GM23338 (cell line): ENCODE data around the gene BRI3BP. TPM values are rescaled to one million over a fixed set of nuclear protein-coding genes. Genes with fewer than 3 reads are reported as not detected.
A peak's percentile ranks its signal among the peaks of the same experiment; 100 is the strongest.

Experiments
- ATAC-seq: fragments of 200-7000 bp; cut with Tn5 transposase; 3 replicates; pipeline ENCODE4 v1.9.1; 2020
- DNase-seq: peaks from one replicate; pipeline ENCODE4 v3.0.0-alpha.2; 2015; ENCODE audit warnings: low spot score
- H2AFZ ChIP-seq: fragments of 200-600 bp; sonication (generic); 2 replicates; pipeline ENCODE4 v1.8.0; 2016; ENCODE audit warnings: antibody characterized with exemption, mild to moderate bottlenecking, moderate library complexity
- H3F3A ChIP-seq: fragments of 200-600 bp; sonication (generic); replicated peaks from 2 replicates; pipeline ENCODE4 v1.8.0; 2017; ENCODE audit warnings: antibody characterized with exemption, mixed run types, low read depth
- H3K27ac ChIP-seq: fragments of 200-600 bp; sonication (generic); 2 replicates; pipeline ENCODE4 v1.6.1; 2016; ENCODE audit warnings: low read depth
- H3K27me3 ChIP-seq: fragments of 200-600 bp; sonication (generic); 2 replicates; pipeline ENCODE4 v1.8.0; 2016; ENCODE audit warnings: mild to moderate bottlenecking, mixed run types, moderate library complexity; ENCODE audit not compliant: insufficient read depth
- H3K36me3 ChIP-seq: fragments of 200-600 bp; sonication (generic); 2 replicates; pipeline ENCODE4 v1.8.0; 2016; ENCODE audit warnings: mild to moderate bottlenecking; ENCODE audit not compliant: insufficient read depth
- H3K4me1 ChIP-seq: fragments of 200-600 bp; sonication (generic); 2 replicates; pipeline ENCODE4 v1.8.0; 2016; ENCODE audit warnings: mild to moderate bottlenecking, moderate library complexity; ENCODE audit not compliant: insufficient read depth
- H3K4me2 ChIP-seq: fragments of 200-600 bp; sonication (generic); 2 replicates; pipeline ENCODE4 v1.7.1; 2017; ENCODE audit warnings: mixed run types
- H3K4me3 ChIP-seq: fragments of 200-600 bp; sonication (generic); 2 replicates; pipeline ENCODE4 v1.6.1; 2016; ENCODE audit warnings: mixed run types
- H3K79me2 ChIP-seq: fragments of 200-600 bp; sonication (generic); replicated peaks from 2 replicates; pipeline ENCODE4 v1.8.0; 2017; ENCODE audit warnings: mild to moderate bottlenecking; ENCODE audit not compliant: insufficient read depth
- H3K9me2 ChIP-seq: fragments of 200-600 bp; sonication (generic); 2 replicates; pipeline ENCODE4 v1.8.0; 2017; ENCODE audit not compliant: insufficient read depth
- H4K20me1 ChIP-seq: fragments of 200-600 bp; sonication (generic); replicated peaks from 2 replicates; pipeline ENCODE4 v1.8.0; 2017; ENCODE audit warnings: mild to moderate bottlenecking; ENCODE audit not compliant: insufficient read depth
- H3K27ac Mint-ChIP-seq: 2 replicates; pipeline ENCODE4 v1.8.0; 2020; ENCODE audit warnings: inconsistent platforms, mild to moderate bottlenecking, moderate library complexity, mixed read lengths
- H3K27me3 Mint-ChIP-seq: 3 replicates; pipeline ENCODE4 v1.8.0; 2022; ENCODE audit warnings: low read depth, mild to moderate bottlenecking, moderate library complexity, mixed read lengths, inconsistent platforms; ENCODE audit not compliant: insufficient read depth, poor library complexity
- H3K36me3 Mint-ChIP-seq: 3 replicates; pipeline ENCODE4 v1.8.0; 2021; ENCODE audit warnings: low read depth, mild to moderate bottlenecking, inconsistent platforms, moderate library complexity, mixed read lengths
- H3K4me1 Mint-ChIP-seq: 3 replicates; pipeline ENCODE4 v1.8.0; 2020; ENCODE audit warnings: mild to moderate bottlenecking, inconsistent platforms, mixed read lengths
- H3K4me3 Mint-ChIP-seq: 3 replicates; pipeline ENCODE4 v1.8.0; 2021; ENCODE audit warnings: moderate library complexity, mild to moderate bottlenecking, inconsistent platforms, mixed read lengths
- H3K9me3 Mint-ChIP-seq: 3 replicates; pipeline ENCODE4 v1.8.0; 2020; ENCODE audit warnings: moderate library complexity, mild to moderate bottlenecking, inconsistent platforms, mixed read lengths
- CREB1 ChIP-seq: fragments of 250-450 bp; sonication (Bioruptor Pico); IDR thresholded peaks from 2 replicates; pipeline ENCODE4 v1.5.0; 2020; ENCODE audit warnings: low read depth, mild to moderate bottlenecking, moderate library complexity
- EZH2 ChIP-seq: fragments of 200-600 bp; sonication (generic); IDR thresholded peaks from one replicate; pipeline ENCODE4 v1.8.0; 2017; ENCODE audit warnings: antibody characterized with exemption, mild to moderate bottlenecking, low read depth; ENCODE audit not compliant: unreplicated experiment
- EZH2phosphoT487 ChIP-seq: fragments of 200-600 bp; sonication (generic); IDR thresholded peaks from one replicate; pipeline ENCODE4 v1.8.1; 2018; ENCODE audit warnings: antibody characterized with exemption; ENCODE audit not compliant: unreplicated experiment
- NANOG ChIP-seq: IDR thresholded peaks from 2 replicates; pipeline ENCODE4 v1.6.1; 2016; ENCODE audit warnings: antibody characterized with exemption, borderline replicate concordance
- STAT1 ChIP-seq: IDR thresholded peaks from one replicate; pipeline ENCODE4 v1.6.1; 2016; ENCODE audit warnings: antibody characterized with exemption; ENCODE audit not compliant: unreplicated experiment
- ZNF114 ChIP-seq: fragments of 250-450 bp; sonication (Bioruptor Pico); IDR thresholded peaks from 2 replicates; pipeline ENCODE4 v1.5.0; 2020; ENCODE audit warnings: mild to moderate bottlenecking, moderate library complexity
- ZNF331 ChIP-seq: fragments of 250-450 bp; sonication (Bioruptor Pico); IDR thresholded peaks from 2 replicates; pipeline ENCODE4 v1.5.0; 2020; ENCODE audit warnings: low read depth, mild to moderate bottlenecking, moderate library complexity
- polyA plus RNA-seq: library from polyadenylated mRNA; unstranded; fragments of >200 nt; fragmentation: Nextera tagmentation; extraction: Ambion mirVana; gene quantifications from 2 replicates; pipeline ENCODE4 v1.2.1, GENCODE V29; 2016
- total RNA-seq: library from RNA; depleted of rRNA; stranded (reverse); fragments of >200 nt; shearing (Covaris generic); gene quantifications from 2 replicates; pipeline ENCODE4 v1.2.3, GENCODE V29; 2014
- TF ChIP-seq, protein P1 (sequence below): fragments of 250-450 bp; sonication (Bioruptor Pico); IDR thresholded peaks from 2 replicates; pipeline ENCODE4 v1.5.0; 2020; ENCODE audit warnings: mild to moderate bottlenecking, moderate library complexity
- TF ChIP-seq, protein P2 (sequence below): IDR thresholded peaks from one replicate; pipeline ENCODE4 v1.6.1; 2018; ENCODE audit warnings: antibody characterized with exemption; ENCODE audit not compliant: unreplicated experiment
- TF ChIP-seq, protein P3 (sequence below): IDR thresholded peaks from 2 replicates; pipeline ENCODE4 v1.6.1; 2016; ENCODE audit warnings: antibody characterized with exemption
- TF ChIP-seq, protein P4 (sequence below), 2 experiments: fragments of 200-600 bp in 1 of 2; sonication (generic) in 1 of 2; conservative IDR thresholded peaks; 2 replicates each; pipeline versions ENCODE4 v1.5.1 to v1.6.1; 2016 to 2017; ENCODE audit warnings: antibody characterized with exemption in 2 of 2, low read depth in 2 of 2, mild to moderate bottlenecking in 2 of 2, moderate library complexity in 1 of 2

The BRI3BP gene
- total and polyA plus RNA-seq, 2 experiments from 2014 or later: 5.8 to 10.7 TPM

DNA sequence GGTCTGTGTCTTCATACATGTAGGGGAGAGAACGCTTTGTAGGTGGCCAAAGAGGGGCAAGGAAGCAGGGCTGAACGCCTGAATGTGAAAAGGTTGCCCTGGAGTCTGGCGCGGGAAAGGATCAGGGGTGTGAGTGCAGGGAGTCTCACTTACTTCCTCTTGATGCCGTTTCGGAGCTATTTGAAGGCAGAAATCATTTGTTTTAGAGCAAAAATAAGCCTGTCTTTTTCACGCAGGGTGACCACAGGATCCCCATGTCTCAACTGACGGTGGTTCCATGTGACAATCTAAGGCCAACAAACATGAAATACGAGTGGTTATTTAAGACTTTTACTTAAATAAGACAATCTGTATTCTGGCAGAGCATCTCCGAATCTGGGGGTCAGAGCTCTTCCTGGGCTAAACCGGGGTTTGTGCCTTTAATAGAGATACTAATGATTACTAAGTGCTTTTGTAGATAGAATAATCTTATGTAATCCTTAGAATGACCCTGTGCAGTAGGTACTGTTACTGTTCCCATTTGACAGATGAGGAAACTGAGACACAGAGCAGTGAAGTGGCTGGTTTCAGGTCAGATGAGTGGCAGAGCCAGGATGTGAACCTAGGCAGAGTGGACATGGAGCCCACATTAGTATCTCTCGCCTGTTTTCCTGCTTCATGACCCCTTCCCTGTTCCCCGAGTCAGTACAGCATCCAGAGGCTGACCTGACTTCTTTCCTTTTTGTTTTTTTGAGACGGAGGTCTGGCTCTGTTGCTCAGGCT, 1.9 kb downstream of the BRI3BP start:
- Histone ChIP-seq H3K27ac (no peak overlapping the region), H3K4me1 (peaks cover 18% of the 10 kb centered on the region), H3K4me2 (peak overlapping the region; percentile 88), H3K9me2 (no peaks in the 10 kb centered on the region), H3K27me3 (no peaks in the 10 kb centered on the region; the same call in 1 of the 2 replicates), H4K20me1 (peaks cover 13% of the 10 kb centered on the region), H2AFZ (no peak overlapping the region), H3K4me3 (peak overlapping the region; percentile 71), H3K36me3 (no peaks in the 10 kb centered on the region), H3K79me2 (peaks cover 58% of the 10 kb centered on the region), H3F3A (peaks cover 5% of the 10 kb centered on the region)
- Mint-ChIP-seq H3K9me3 (no peaks in the 10 kb centered on the region), H3K4me3 (peak overlapping the region; percentile 92), H3K36me3 (no peaks in the 10 kb centered on the region; the same call in 1 of the 3 replicates), H3K27me3 (peaks cover 22% of the 10 kb centered on the region), H3K4me1 (peaks cover 16% of the 10 kb centered on the region; the same call in 2 of the 3 replicates), H3K27ac (no peak overlapping the region)
- DNase-seq (peak; percentile 40), ATAC-seq (peak; percentile 5; the same call in 1 of the 3 replicates)
- TF ChIP-seq EZH2 (no peak), ZNF331 (CRISPR knock-in tag) (no peak), ZNF114 (CRISPR knock-in tag) (no peak), EZH2phosphoT487 (no peak), STAT1 (no peak), CREB1 (no peak), NANOG (no peak)
- TF ChIP-seq, protein P1, sequence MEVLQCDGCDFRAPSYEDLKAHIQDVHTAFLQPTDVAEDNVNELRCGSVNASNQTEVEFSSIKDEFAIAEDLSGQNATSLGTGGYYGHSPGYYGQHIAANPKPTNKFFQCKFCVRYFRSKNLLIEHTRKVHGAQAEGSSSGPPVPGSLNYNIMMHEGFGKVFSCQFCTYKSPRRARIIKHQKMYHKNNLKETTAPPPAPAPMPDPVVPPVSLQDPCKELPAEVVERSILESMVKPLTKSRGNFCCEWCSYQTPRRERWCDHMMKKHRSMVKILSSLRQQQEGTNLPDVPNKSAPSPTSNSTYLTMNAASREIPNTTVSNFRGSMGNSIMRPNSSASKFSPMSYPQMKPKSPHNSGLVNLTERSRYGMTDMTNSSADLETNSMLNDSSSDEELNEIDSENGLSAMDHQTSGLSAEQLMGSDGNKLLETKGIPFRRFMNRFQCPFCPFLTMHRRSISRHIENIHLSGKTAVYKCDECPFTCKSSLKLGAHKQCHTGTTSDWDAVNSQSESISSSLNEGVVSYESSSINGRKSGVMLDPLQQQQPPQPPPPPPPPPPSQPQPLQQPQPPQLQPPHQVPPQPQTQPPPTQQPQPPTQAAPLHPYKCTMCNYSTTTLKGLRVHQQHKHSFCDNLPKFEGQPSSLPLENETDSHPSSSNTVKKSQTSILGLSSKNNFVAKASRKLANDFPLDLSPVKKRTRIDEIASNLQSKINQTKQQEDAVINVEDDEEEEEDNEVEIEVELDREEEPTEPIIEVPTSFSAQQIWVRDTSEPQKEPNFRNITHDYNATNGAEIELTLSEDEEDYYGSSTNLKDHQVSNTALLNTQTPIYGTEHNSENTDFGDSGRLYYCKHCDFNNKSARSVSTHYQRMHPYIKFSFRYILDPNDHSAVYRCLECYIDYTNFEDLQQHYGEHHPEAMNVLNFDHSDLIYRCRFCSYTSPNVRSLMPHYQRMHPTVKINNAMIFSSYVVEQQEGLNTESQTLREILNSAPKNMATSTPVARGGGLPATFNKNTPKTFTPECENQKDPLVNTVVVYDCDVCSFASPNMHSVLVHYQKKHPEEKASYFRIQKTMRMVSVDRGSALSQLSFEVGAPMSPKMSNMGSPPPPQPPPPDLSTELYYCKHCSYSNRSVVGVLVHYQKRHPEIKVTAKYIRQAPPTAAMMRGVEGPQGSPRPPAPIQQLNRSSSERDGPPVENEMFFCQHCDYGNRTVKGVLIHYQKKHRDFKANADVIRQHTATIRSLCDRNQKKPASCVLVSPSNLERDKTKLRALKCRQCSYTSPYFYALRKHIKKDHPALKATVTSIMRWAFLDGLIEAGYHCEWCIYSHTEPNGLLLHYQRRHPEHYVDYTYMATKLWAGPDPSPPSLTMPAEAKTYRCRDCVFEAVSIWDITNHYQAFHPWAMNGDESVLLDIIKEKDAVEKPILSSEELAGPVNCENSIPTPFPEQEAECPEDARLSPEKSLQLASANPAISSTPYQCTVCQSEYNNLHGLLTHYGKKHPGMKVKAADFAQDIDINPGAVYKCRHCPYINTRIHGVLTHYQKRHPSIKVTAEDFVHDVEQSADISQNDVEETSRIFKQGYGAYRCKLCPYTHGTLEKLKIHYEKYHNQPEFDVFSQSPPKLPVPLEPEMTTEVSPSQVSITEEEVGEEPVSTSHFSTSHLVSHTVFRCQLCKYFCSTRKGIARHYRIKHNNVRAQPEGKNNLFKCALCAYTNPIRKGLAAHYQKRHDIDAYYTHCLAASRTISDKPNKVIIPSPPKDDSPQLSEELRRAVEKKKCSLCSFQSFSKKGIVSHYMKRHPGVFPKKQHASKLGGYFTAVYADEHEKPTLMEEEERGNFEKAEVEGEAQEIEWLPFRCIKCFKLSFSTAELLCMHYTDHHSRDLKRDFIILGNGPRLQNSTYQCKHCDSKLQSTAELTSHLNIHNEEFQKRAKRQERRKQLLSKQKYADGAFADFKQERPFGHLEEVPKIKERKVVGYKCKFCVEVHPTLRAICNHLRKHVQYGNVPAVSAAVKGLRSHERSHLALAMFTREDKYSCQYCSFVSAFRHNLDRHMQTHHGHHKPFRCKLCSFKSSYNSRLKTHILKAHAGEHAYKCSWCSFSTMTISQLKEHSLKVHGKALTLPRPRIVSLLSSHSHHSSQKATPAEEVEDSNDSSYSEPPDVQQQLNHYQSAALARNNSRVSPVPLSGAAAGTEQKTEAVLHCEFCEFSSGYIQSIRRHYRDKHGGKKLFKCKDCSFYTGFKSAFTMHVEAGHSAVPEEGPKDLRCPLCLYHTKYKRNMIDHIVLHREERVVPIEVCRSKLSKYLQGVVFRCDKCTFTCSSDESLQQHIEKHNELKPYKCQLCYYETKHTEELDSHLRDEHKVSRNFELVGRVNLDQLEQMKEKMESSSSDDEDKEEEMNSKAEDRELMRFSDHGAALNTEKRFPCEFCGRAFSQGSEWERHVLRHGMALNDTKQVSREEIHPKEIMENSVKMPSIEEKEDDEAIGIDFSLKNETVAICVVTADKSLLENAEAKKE (CRISPR knock-in tag): no peak
- TF ChIP-seq, protein P2, sequence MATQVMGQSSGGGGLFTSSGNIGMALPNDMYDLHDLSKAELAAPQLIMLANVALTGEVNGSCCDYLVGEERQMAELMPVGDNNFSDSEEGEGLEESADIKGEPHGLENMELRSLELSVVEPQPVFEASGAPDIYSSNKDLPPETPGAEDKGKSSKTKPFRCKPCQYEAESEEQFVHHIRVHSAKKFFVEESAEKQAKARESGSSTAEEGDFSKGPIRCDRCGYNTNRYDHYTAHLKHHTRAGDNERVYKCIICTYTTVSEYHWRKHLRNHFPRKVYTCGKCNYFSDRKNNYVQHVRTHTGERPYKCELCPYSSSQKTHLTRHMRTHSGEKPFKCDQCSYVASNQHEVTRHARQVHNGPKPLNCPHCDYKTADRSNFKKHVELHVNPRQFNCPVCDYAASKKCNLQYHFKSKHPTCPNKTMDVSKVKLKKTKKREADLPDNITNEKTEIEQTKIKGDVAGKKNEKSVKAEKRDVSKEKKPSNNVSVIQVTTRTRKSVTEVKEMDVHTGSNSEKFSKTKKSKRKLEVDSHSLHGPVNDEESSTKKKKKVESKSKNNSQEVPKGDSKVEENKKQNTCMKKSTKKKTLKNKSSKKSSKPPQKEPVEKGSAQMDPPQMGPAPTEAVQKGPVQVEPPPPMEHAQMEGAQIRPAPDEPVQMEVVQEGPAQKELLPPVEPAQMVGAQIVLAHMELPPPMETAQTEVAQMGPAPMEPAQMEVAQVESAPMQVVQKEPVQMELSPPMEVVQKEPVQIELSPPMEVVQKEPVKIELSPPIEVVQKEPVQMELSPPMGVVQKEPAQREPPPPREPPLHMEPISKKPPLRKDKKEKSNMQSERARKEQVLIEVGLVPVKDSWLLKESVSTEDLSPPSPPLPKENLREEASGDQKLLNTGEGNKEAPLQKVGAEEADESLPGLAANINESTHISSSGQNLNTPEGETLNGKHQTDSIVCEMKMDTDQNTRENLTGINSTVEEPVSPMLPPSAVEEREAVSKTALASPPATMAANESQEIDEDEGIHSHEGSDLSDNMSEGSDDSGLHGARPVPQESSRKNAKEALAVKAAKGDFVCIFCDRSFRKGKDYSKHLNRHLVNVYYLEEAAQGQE: no peak
- TF ChIP-seq, protein P3, sequence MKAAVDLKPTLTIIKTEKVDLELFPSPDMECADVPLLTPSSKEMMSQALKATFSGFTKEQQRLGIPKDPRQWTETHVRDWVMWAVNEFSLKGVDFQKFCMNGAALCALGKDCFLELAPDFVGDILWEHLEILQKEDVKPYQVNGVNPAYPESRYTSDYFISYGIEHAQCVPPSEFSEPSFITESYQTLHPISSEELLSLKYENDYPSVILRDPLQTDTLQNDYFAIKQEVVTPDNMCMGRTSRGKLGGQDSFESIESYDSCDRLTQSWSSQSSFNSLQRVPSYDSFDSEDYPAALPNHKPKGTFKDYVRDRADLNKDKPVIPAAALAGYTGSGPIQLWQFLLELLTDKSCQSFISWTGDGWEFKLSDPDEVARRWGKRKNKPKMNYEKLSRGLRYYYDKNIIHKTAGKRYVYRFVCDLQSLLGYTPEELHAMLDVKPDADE: no peak
- TF ChIP-seq, protein P4, sequence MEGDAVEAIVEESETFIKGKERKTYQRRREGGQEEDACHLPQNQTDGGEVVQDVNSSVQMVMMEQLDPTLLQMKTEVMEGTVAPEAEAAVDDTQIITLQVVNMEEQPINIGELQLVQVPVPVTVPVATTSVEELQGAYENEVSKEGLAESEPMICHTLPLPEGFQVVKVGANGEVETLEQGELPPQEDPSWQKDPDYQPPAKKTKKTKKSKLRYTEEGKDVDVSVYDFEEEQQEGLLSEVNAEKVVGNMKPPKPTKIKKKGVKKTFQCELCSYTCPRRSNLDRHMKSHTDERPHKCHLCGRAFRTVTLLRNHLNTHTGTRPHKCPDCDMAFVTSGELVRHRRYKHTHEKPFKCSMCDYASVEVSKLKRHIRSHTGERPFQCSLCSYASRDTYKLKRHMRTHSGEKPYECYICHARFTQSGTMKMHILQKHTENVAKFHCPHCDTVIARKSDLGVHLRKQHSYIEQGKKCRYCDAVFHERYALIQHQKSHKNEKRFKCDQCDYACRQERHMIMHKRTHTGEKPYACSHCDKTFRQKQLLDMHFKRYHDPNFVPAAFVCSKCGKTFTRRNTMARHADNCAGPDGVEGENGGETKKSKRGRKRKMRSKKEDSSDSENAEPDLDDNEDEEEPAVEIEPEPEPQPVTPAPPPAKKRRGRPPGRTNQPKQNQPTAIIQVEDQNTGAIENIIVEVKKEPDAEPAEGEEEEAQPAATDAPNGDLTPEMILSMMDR (conservative IDR thresholded peaks at IDR 0.05; ENCODE audit: low read depth in 2 of 2): no peak
